HepG2 (cell line): ENCODE measurements around the gene TRPC1. TPM values are rescaled to one million over a fixed set of nuclear protein-coding genes. Genes with fewer than 3 reads are reported as not detected.

ENCODE experiments used
- BORCS8-MEF2B ChIP-seq: sonication (generic); formaldehyde crosslinking; IDR thresholded peaks from 2 replicates; pipeline ENCODE4 v1.8.0; 2022; ENCODE audit warnings: mild to moderate bottlenecking, missing genetic modification reagents
- CENPT ChIP-seq: sonication (generic); formaldehyde crosslinking; IDR thresholded peaks from 2 replicates; pipeline ENCODE4 v1.8.0; 2022; ENCODE audit warnings: low read depth, mild to moderate bottlenecking, moderate library complexity, missing genetic modification reagents
- FOSL1 ChIP-seq: sonication (generic); formaldehyde crosslinking; IDR thresholded peaks from 2 replicates; pipeline ENCODE4 v1.9.0; 2021; ENCODE audit warnings: missing genetic modification reagents, borderline replicate concordance
- HNRNPH1 ChIP-seq: fragments of 200-400 bp; formaldehyde crosslinking; optimal IDR thresholded peaks from 2 replicates; pipeline ENCODE3; 2017; ENCODE audit warnings: mild to moderate bottlenecking, low read depth, low read length
- IRF2 ChIP-seq: IDR thresholded peaks from 2 replicates; pipeline ENCODE4 v1.6.1; 2018; ENCODE audit warnings: missing genetic modification reagents, missing compliant biosample characterization
- NCOA1 ChIP-seq: sonication (generic); formaldehyde crosslinking; IDR thresholded peaks from 2 replicates; pipeline ENCODE4 v1.9.0; 2021; ENCODE audit warnings: missing genetic modification reagents
- POGZ ChIP-seq: sonication (generic); formaldehyde crosslinking; IDR thresholded peaks from 2 replicates; pipeline ENCODE4 v1.4.0; 2020; ENCODE audit warnings: mild to moderate bottlenecking, missing genetic modification reagents
- RXRB ChIP-seq: IDR thresholded peaks from 2 replicates; pipeline ENCODE4 v1.6.1; 2016; ENCODE audit warnings: borderline replicate concordance, missing genetic modification reagents, missing compliant biosample characterization
- TOPORS ChIP-seq: sonication (generic); formaldehyde crosslinking; IDR thresholded peaks from 2 replicates; pipeline ENCODE4 v1.8.0; 2023; ENCODE audit warnings: mild to moderate bottlenecking, missing genetic modification reagents
- ZKSCAN8 ChIP-seq: IDR thresholded peaks from 2 replicates; pipeline ENCODE4 v1.6.1; 2016; ENCODE audit warnings: borderline replicate concordance, missing genetic modification reagents, missing compliant biosample characterization
- ZMYM4 ChIP-seq: sonication (generic); formaldehyde crosslinking; IDR thresholded peaks from 2 replicates; pipeline ENCODE4 v1.8.1; 2023; ENCODE audit warnings: mild to moderate bottlenecking, missing genetic modification reagents
- ZNF251 ChIP-seq: sonication (generic); formaldehyde crosslinking; IDR thresholded peaks from 2 replicates; pipeline ENCODE4 v1.9.0; 2021; ENCODE audit warnings: mild to moderate bottlenecking, missing genetic modification reagents
- ZNF484 ChIP-seq: sonication (generic); formaldehyde crosslinking; IDR thresholded peaks from 2 replicates; pipeline ENCODE4 v1.5.1; 2020; ENCODE audit warnings: mild to moderate bottlenecking, low read depth, missing genetic modification reagents, borderline replicate concordance
- polyA plus RNA-seq, 8 experiments: library from polyadenylated mRNA; depleted of rRNA in 3 of 8; stranded (reverse) in 7 of 8; unstranded in 1 of 8; fragments of >200 nt; fragmentation: Illumina TruSeq in 4 of 8; extraction: Trizol in 4 of 8; gene quantifications; 2 replicates each; pipeline versions ENCODE4 v1.2.1 to v1.2.3, GENCODE V29; 2011 to 2016; ENCODE audit warnings: low read depth in 4 of 8, missing spikeins in 1 of 8, mixed read lengths in 1 of 8; ENCODE audit not compliant: insufficient read depth in 1 of 8
- total RNA-seq, 5 experiments: library from RNA; depleted of rRNA; stranded (reverse); fragments of >200 nt; fragmentation: Illumina TruSeq; extraction: Trizol; gene quantifications; 2 replicates each; pipeline ENCODE4 v1.2.3, GENCODE V29; 2016; ENCODE audit warnings: low read depth in 1 of 5
- TF ChIP-seq, protein P1 (sequence below): sonication (generic); formaldehyde crosslinking; IDR thresholded peaks from 2 replicates; pipeline ENCODE4 v1.8.0; 2022; ENCODE audit warnings: missing genetic modification reagents, mild to moderate bottlenecking, moderate library complexity, borderline replicate concordance
- TF ChIP-seq, protein P2 (sequence below): sonication (generic); formaldehyde crosslinking; conservative IDR thresholded peaks from 2 replicates; pipeline ENCODE4 v1.4.0; 2020; ENCODE audit warnings: missing genetic modification reagents
- TF ChIP-seq, protein P3 (sequence below): sonication (generic); formaldehyde crosslinking; IDR thresholded peaks from 2 replicates; pipeline ENCODE4 v1.5.0; 2020; ENCODE audit warnings: mild to moderate bottlenecking, missing genetic modification reagents
- TF ChIP-seq, protein P4 (sequence below): IDR thresholded peaks from 2 replicates; pipeline ENCODE4 v1.6.1; 2018; ENCODE audit warnings: missing genetic modification reagents, mild to moderate bottlenecking, missing compliant biosample characterization
- TF ChIP-seq, protein P5 (sequence below): IDR thresholded peaks from 2 replicates; pipeline ENCODE4 v1.6.1; 2016; ENCODE audit warnings: mild to moderate bottlenecking, missing biosample characterization, missing genetic modification reagents
- TF ChIP-seq, protein P6 (sequence below), 2 experiments: sonication (generic) in 1 of 2; formaldehyde crosslinking in 1 of 2; IDR thresholded peaks; 2 replicates each; pipeline versions ENCODE4 v1.4.0 to v1.6.1; 2018 to 2020; ENCODE audit warnings: missing genetic modification reagents in 2 of 2, borderline replicate concordance in 1 of 2, low read depth in 1 of 2, mild to moderate bottlenecking in 1 of 2, missing biosample characterization in 1 of 2

The TRPC1 gene
- total and polyA plus RNA-seq, 2 of the 13 experiments (the other 11 are each of a cell fraction or from before 2014, with no cell fraction given) = 10.8 to 13.1 TPM

DNA sequence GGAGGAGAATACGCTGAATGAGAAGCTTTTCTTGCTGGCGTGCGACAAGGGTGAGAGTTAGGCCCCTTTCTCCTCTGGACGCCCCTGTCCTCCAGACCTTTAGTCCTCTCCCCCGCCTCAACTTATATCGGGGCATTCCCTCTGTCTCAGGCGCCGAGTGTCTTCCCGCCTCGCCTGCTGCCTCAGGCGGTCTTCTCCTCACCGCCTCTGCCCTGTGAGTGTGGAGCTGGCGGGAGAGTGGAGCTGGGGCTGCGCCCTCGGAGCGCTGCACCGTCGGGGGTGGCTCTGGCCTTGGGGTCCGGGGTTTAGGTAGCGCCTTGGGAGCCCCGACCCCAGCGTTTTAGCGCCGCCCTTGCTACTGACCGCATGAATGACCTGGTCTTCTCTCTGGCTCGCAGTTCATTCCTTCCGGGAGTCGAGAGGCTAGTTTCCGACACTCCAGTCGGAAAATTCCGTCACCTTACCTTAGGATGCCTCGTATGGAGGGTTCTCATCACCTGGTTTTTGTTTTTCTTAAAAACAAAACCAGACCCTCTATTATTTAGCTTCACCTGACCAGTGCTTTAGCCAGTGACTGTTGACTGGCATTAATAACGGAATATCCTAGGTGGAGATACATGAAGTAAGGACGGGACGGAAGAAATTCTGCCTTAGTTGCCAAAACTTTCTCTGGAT, 985 bp downstream of the TRPC1 start (continued):
- no peak for TF ChIP-seq IRF2
- no peak for TF ChIP-seq CENPT
- TF ChIP-seq ZMYM4 (CRISPR knock-in tag) = peak; percentile 55
- peak; percentile 34; the same call in 1 of the 2 replicates for TF ChIP-seq RXRB (CRISPR knock-in tag)
- no peak; the same call in 1 of the 2 replicates for TF ChIP-seq TOPORS (CRISPR knock-in tag)
- TF ChIP-seq, protein P1, sequence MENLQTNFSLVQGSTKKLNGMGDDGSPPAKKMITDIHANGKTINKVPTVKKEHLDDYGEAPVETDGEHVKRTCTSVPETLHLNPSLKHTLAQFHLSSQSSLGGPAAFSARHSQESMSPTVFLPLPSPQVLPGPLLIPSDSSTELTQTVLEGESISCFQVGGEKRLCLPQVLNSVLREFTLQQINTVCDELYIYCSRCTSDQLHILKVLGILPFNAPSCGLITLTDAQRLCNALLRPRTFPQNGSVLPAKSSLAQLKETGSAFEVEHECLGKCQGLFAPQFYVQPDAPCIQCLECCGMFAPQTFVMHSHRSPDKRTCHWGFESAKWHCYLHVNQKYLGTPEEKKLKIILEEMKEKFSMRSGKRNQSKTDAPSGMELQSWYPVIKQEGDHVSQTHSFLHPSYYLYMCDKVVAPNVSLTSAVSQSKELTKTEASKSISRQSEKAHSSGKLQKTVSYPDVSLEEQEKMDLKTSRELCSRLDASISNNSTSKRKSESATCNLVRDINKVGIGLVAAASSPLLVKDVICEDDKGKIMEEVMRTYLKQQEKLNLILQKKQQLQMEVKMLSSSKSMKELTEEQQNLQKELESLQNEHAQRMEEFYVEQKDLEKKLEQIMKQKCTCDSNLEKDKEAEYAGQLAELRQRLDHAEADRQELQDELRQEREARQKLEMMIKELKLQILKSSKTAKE (CRISPR knock-in tag) = peak; percentile 72; the same call in 1 of the 2 replicates
- TF ChIP-seq, protein P2, sequence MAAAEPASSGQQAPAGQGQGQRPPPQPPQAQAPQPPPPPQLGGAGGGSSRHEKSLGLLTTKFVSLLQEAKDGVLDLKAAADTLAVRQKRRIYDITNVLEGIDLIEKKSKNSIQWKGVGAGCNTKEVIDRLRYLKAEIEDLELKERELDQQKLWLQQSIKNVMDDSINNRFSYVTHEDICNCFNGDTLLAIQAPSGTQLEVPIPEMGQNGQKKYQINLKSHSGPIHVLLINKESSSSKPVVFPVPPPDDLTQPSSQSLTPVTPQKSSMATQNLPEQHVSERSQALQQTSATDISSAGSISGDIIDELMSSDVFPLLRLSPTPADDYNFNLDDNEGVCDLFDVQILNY (CRISPR knock-in tag) = no peak
- TF ChIP-seq ZKSCAN8 (CRISPR knock-in tag) = no peak
- TF ChIP-seq, protein P3, sequence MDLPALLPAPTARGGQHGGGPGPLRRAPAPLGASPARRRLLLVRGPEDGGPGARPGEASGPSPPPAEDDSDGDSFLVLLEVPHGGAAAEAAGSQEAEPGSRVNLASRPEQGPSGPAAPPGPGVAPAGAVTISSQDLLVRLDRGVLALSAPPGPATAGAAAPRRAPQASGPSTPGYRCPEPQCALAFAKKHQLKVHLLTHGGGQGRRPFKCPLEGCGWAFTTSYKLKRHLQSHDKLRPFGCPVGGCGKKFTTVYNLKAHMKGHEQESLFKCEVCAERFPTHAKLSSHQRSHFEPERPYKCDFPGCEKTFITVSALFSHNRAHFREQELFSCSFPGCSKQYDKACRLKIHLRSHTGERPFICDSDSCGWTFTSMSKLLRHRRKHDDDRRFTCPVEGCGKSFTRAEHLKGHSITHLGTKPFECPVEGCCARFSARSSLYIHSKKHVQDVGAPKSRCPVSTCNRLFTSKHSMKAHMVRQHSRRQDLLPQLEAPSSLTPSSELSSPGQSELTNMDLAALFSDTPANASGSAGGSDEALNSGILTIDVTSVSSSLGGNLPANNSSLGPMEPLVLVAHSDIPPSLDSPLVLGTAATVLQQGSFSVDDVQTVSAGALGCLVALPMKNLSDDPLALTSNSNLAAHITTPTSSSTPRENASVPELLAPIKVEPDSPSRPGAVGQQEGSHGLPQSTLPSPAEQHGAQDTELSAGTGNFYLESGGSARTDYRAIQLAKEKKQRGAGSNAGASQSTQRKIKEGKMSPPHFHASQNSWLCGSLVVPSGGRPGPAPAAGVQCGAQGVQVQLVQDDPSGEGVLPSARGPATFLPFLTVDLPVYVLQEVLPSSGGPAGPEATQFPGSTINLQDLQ (CRISPR knock-in tag) = no peak
- peak; percentile 67; the same call in 1 of the 2 replicates for TF ChIP-seq POGZ (CRISPR knock-in tag)
- TF ChIP-seq, protein P4, sequence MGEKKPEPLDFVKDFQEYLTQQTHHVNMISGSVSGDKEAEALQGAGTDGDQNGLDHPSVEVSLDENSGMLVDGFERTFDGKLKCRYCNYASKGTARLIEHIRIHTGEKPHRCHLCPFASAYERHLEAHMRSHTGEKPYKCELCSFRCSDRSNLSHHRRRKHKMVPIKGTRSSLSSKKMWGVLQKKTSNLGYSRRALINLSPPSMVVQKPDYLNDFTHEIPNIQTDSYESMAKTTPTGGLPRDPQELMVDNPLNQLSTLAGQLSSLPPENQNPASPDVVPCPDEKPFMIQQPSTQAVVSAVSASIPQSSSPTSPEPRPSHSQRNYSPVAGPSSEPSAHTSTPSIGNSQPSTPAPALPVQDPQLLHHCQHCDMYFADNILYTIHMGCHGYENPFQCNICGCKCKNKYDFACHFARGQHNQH (CRISPR knock-in tag) = no peak
- TF ChIP-seq, protein P5, sequence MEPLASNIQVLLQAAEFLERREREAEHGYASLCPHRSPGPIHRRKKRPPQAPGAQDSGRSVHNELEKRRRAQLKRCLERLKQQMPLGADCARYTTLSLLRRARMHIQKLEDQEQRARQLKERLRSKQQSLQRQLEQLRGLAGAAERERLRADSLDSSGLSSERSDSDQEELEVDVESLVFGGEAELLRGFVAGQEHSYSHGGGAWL = peak; percentile 72; the same call in 1 of the 2 replicates
- no peak for TF ChIP-seq ZNF484 (CRISPR knock-in tag)
- TF ChIP-seq, protein P6, sequence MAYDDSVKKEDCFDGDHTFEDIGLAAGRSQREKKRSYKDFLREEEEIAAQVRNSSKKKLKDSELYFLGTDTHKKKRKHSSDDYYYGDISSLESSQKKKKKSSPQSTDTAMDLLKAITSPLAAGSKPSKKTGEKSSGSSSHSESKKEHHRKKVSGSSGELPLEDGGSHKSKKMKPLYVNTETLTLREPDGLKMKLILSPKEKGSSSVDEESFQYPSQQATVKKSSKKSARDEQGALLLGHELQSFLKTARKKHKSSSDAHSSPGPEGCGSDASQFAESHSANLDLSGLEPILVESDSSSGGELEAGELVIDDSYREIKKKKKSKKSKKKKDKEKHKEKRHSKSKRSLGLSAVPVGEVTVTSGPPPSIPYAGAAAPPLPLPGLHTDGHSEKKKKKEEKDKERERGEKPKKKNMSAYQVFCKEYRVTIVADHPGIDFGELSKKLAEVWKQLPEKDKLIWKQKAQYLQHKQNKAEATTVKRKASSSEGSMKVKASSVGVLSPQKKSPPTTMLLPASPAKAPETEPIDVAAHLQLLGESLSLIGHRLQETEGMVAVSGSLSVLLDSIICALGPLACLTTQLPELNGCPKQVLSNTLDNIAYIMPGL (CRISPR knock-in tag; IDR thresholded peaks at IDR 0.05; ENCODE audit: borderline replicate concordance in 1 of 2, low read depth in 1 of 2) = peak; percentile 81 to 90; a peak in 3 of 4 replicates
- TF ChIP-seq FOSL1 (CRISPR knock-in tag) = no peak
- TF ChIP-seq HNRNPH1 = no peak
- 0 out of 2 replicates have a peak, but pooled peaks have one; percentile 76 for TF ChIP-seq NCOA1
- no peak for TF ChIP-seq ZNF251 (CRISPR knock-in tag)
- TF ChIP-seq BORCS8-MEF2B (CRISPR knock-in tag) = no peak; the same call in 1 of the 2 replicates
